ENCODE data around the gene SELENOP. TPM values are rescaled to one million over a fixed set of nuclear protein-coding genes. Genes with fewer than 3 reads are reported as not detected.

Gene SELENOP
- total and polyA plus RNA-seq, 2 of the 8 experiments (the other 6 are each of a cell fraction or from before 2014, with no cell fraction given), result 5.5 to 19.4 TPM

DNA sequence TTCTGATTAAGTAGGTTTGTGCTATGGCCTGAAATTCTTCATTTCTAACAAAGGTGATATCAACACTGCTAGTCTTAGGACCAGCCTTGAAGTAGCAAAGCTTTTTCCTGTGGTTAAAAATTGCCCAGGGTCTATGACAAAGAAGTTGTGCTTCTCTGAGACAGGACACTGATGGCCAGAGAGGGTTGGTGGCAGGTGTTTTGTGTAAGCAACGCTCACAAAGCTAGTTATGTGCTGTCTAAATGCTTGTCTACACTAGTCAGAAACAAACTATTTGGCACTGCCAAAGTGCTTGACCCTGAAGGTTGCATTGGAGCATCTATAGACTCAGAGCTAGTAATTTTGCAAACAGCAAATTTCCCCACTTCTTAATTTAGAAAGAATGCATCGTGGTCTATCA, 44.1 kb upstream of the SELENOP start:
- no peak overlapping the region for H3K56ac ChIP-seq (replicated peaks; ENCODE audit: insufficient read length, low read depth, low read length)
- no peak overlapping the region for H4K5ac ChIP-seq (ENCODE audit: insufficient read length, low read depth, low read length)
- no peak overlapping the region for H3K14ac ChIP-seq (ENCODE audit: insufficient read length)
- H3K4me3 ChIP-seq (ENCODE audit: extremely low read depth in 1 of 4, insufficient read depth in 2 of 4, low read depth in 3 of 4, low read length in 4 of 4), result no peak overlapping the region
- H3K36me3 ChIP-seq (ENCODE audit: control insufficient read depth in 2 of 4, insufficient read depth in 4 of 4, low read length in 3 of 4), result no peaks in the 10 kb centered on the region
- H2BK12ac ChIP-seq (ENCODE audit: low read depth, low read length), result no peak overlapping the region
- FAIRE-seq, result no peak
- H3K79me2 ChIP-seq (ENCODE audit: control insufficient read depth in 1 of 2, insufficient read depth in 2 of 2, low read length in 2 of 2), result no peaks in the 10 kb centered on the region
- no peaks in the 10 kb centered on the region for H3K79me1 ChIP-seq (ENCODE audit: low read depth, low read length)
- H3K27me3 ChIP-seq (replicated peaks in 1 of 4; ENCODE audit: control insufficient read depth in 3 of 4, extremely low read depth in 1 of 4, insufficient read depth in 3 of 4, low read length in 3 of 4), result no peaks in the 10 kb centered on the region
- H3K9me3 ChIP-seq (ENCODE audit: insufficient read depth in 2 of 2, low read depth in 1 of 2, low read length in 1 of 2), result no peaks in the 10 kb centered on the region
- H4K91ac ChIP-seq (replicated peaks; ENCODE audit: insufficient read length, low read length), result no peak overlapping the region
- H2BK20ac ChIP-seq (ENCODE audit: low read length), result no peak overlapping the region
- no peak overlapping the region for H3K18ac ChIP-seq (ENCODE audit: extremely low read depth, low read length)
- H3K4me1 ChIP-seq (replicated peaks in 1 of 4; ENCODE audit: control insufficient read depth in 3 of 4, insufficient read depth in 4 of 4, low read length in 3 of 4), result peaks cover 0 to 3% (median 0%) of the 10 kb centered on the region in 4 experiments; a peak in 1 of 7 replicates
- H3K23ac ChIP-seq (ENCODE audit: insufficient read length), result no peak overlapping the region
- no peak overlapping the region for H2BK15ac ChIP-seq (ENCODE audit: low read length)
- H4K20me1 ChIP-seq (replicated peaks in 1 of 2; ENCODE audit: control insufficient read depth in 1 of 2, insufficient read depth in 2 of 2, low read length in 2 of 2), result no peaks in the 10 kb centered on the region
- ChIA-PET POLR2A (ENCODE audit: partially characterized antibody) (no interaction called here), CTCF (ENCODE audit: partially characterized antibody) (interaction anchor here (1.4 kb wide), 1 partner anchor 10 kb away, joined by 3 read pairs; no protein-coding TSS in a partner anchor)
- H2BK5ac ChIP-seq (ENCODE audit: low read depth, low read length), result no peak overlapping the region
- no peak overlapping the region for H3K4ac ChIP-seq (replicated peaks; ENCODE audit: insufficient read length, low read depth, low read length)
- H2AFZ ChIP-seq (ENCODE audit: low read length), result no peak overlapping the region
- TF ChIP-seq KDM5A (IDR thresholded peaks at IDR 0.05; ENCODE audit: low read length) (no peak), SAP30 (IDR thresholded peaks at IDR 0.05; ENCODE audit: insufficient read depth, insufficient replicate concordance, low read length) (no peak), CHD1 (IDR thresholded peaks at IDR 0.05; ENCODE audit: low read depth, low read length) (no peak), CBX8 (IDR thresholded peaks at IDR 0.05; ENCODE audit: borderline replicate concordance, low read depth, low read length) (no peak), ASH2L (IDR thresholded peaks at IDR 0.05; ENCODE audit: low read length) (no peak), NRF1 (IDR thresholded peaks at IDR 0.05; ENCODE audit: low read depth, low read length) (no peak), GTF2F1 (IDR thresholded peaks at IDR 0.05; ENCODE audit: borderline replicate concordance, low read depth, low read length) (no peak)
- WGBS, 2 experiments (ENCODE audit: extremely low coverage in 1 of 2, insufficient coverage in 1 of 2, insufficient read length in 1 of 2, insufficient replicate concordance in 2 of 2, low coverage in 1 of 2, low lambda C conversion rate in 2 of 2, missing lambda C conversion rate in 1 of 2), result 53% methylated on average over 2 of the region's 2 CpGs; no CpG with 5 or more reads in 1 of the 2 experiments
- no peak overlapping the region for H3K4me2 ChIP-seq (ENCODE audit: insufficient read depth in 1 of 2, low read depth in 2 of 2, low read length in 2 of 2)
- no peak overlapping the region for H2AK5ac ChIP-seq (ENCODE audit: low read depth, low read length)
- no peaks in the 10 kb centered on the region for H3K23me2 ChIP-seq (ENCODE audit: low read depth, low read length)
- H4K8ac ChIP-seq (ENCODE audit: extremely low read depth, insufficient read depth, low read length), result no peak overlapping the region
- no peak overlapping the region for H3K9ac ChIP-seq (replicated peaks in 1 of 4; ENCODE audit: extremely low read depth in 1 of 4, low read depth in 3 of 4, low read length in 3 of 4)
- no peak overlapping the region for H2BK120ac ChIP-seq (replicated peaks; ENCODE audit: low read depth, low read length)
- no peak overlapping the region for H3K27ac ChIP-seq (ENCODE audit: low read depth, low read length)
- DNase-seq (ENCODE audit: low read depth in 1 of 2, low spot score in 2 of 2), result no peak
